K562 (cell line): ENCODE measurements around the gene RALB. TPM values are rescaled to one million over a fixed set of nuclear protein-coding genes. Genes with fewer than 3 reads are reported as not detected.

Experiments used
- C11orf30 ChIP-seq: fragments of 450-650 bp; IDR thresholded peaks from 2 replicates; pipeline ENCODE4 v1.6.1; 2016; ENCODE audit warnings: low read depth, mild to moderate bottlenecking
- CXXC5 ChIP-seq: fragments of 250-450 bp; sonication (Bioruptor Pico); IDR thresholded peaks from 2 replicates; pipeline ENCODE4 v1.8.0; 2022; ENCODE audit warnings: inconsistent platforms, mild to moderate bottlenecking, moderate library complexity
- EWSR1 ChIP-seq: fragments of 450-650 bp; IDR thresholded peaks from 2 replicates; pipeline ENCODE4 v1.6.1; 2018; ENCODE audit warnings: borderline replicate concordance, mild to moderate bottlenecking, low read depth, moderate library complexity; ENCODE audit not compliant: partially characterized antibody
- MGA ChIP-seq: fragments of 450-650 bp; IDR thresholded peaks from 2 replicates; pipeline ENCODE4 v1.6.1; 2016; ENCODE audit warnings: mild to moderate bottlenecking, moderate library complexity
- SP2 ChIP-seq: IDR thresholded peaks from 2 replicates; pipeline ENCODE4 v1.6.1; 2011; ENCODE audit warnings: mild to moderate bottlenecking, low read depth, low read length, moderate library complexity; ENCODE audit not compliant: poor library complexity, severe bottlenecking; ENCODE audit errors: extremely low read depth
- U2AF2 ChIP-seq: fragments of 200-400 bp; formaldehyde crosslinking; optimal IDR thresholded peaks from 2 replicates; pipeline ENCODE3; 2017; ENCODE audit warnings: low read depth, mild to moderate bottlenecking, low read length
- polyA plus RNA-seq, 8 experiments: library from polyadenylated mRNA; depleted of rRNA in 4 of 8; stranded (reverse) in 5 of 8; unstranded in 3 of 8; fragments of >200 nt; fragmentation: Nextera tagmentation in 2 of 8; fragmentation: Illumina TruSeq in 1 of 8; extraction: Ambion mirVana in 2 of 8; extraction: Trizol in 1 of 8; gene quantifications; 2 replicates each; pipeline versions ENCODE4 v1.2.1 to v1.2.3, GENCODE V29; 2011 to 2014; ENCODE audit warnings: inconsistent platforms in 1 of 8, missing spikeins in 1 of 8
- total RNA-seq, 7 experiments: library from RNA; depleted of rRNA in 6 of 7; stranded (reverse); fragments of >200 nt in 6 of 7; fragmentation: Illumina TruSeq in 2 of 7; extraction: Trizol in 2 of 7; gene quantifications; 2 replicates each; pipeline versions ENCODE4 v1.2.1 to v1.2.3, GENCODE V29; 2011 to 2021; ENCODE audit warnings: low replicate concordance in 1 of 7

RALB gene
- total and polyA plus RNA-seq, 9 of the 15 experiments (the other 6 are each of a cell fraction or from before 2014, with no cell fraction given) = 14.8 to 65.6 (median 38.4) TPM

GRCh38 chr2:120269816-120270215 is 17.2 kb downstream of the RALB start (continued):
- TF ChIP-seq EWSR1 = no peak
- no peak for TF ChIP-seq C11orf30
- no peak for TF ChIP-seq SP2
- no peak for TF ChIP-seq MGA
- TF ChIP-seq U2AF2 = no peak
- no peak for TF ChIP-seq CXXC5 (CRISPR knock-in tag)
